PFSK-1 (cell line): Measurements from ENCODE around the gene TCAP.

Experiments used
- POLR2AphosphoS5 ChIP-seq: IDR thresholded peaks from 2 replicates; pipeline ENCODE4 v1.6.1; 2012; ENCODE audit warnings: low read depth, mild to moderate bottlenecking, control low read depth, low read length, moderate library complexity
- REST ChIP-seq, 2 experiments: IDR thresholded peaks; 2 replicates each; pipeline versions ENCODE4 v1.6.1 to v1.8.0; 2011 to 2012; ENCODE audit warnings: low read depth in 2 of 2, low read length in 2 of 2, control low read depth in 1 of 2, inconsistent platforms in 1 of 2, mild to moderate bottlenecking in 1 of 2, moderate library complexity in 1 of 2; ENCODE audit not compliant: insufficient read depth in 1 of 2
- SIN3A ChIP-seq: IDR thresholded peaks from 2 replicates; pipeline ENCODE4 v1.6.1; 2012; ENCODE audit warnings: mild to moderate bottlenecking, low read length, moderate library complexity, borderline replicate concordance; ENCODE audit not compliant: insufficient read depth

- no peak for TF ChIP-seq REST (IDR thresholded peaks at IDR 0.05; ENCODE audit: insufficient read depth in 1 of 2, low read depth in 2 of 2, low read length in 2 of 2)
- no peak for TF ChIP-seq SIN3A
- no peak for TF ChIP-seq POLR2AphosphoS5
These were observed 3.2 kb upstream of the TCAP start for GRCh38 chr17:39661744-39662541.
